Stomach (tissue), 4 donors: ENCODE results near the gene ADARB2.

Source experiments
- EP300 ChIP-seq: sonication (generic); formaldehyde crosslinking; IDR thresholded peaks from one replicate; pipeline ENCODE4 v1.6.1; 2017; ENCODE audit warnings: antibody characterized with exemption
- POLR2A ChIP-seq, 4 donors: fragments of 450-650 bp; IDR thresholded peaks; one replicate each; pipeline ENCODE4 v1.6.1; 2016; ENCODE audit warnings: antibody characterized with exemption in 4 of 4, control low read depth in 2 of 4, mild to moderate bottlenecking in 1 of 4, moderate library complexity in 1 of 4
- POLR2AphosphoS5 ChIP-seq, 3 donors: sonication (generic); formaldehyde crosslinking; IDR thresholded peaks; one replicate each; pipeline ENCODE4 v1.6.1; 2016; ENCODE audit warnings: antibody characterized with exemption in 3 of 3
- TF ChIP-seq, protein P1 (sequence below), 7 experiments: fragments of 450-650 bp in 4 of 7; fragments of 200-600 bp in 3 of 7; sonication (generic) in 3 of 7; IDR thresholded peaks; one replicate each; pipeline ENCODE4 v1.5.1; 2016 to 2019; ENCODE audit warnings: antibody characterized with exemption in 7 of 7, control low read depth in 2 of 7, mild to moderate bottlenecking in 1 of 7

GRCh38 chr10:1465418-1465911 lies 271.9 kb downstream of the ADARB2 start:
- TF ChIP-seq, protein P1, sequence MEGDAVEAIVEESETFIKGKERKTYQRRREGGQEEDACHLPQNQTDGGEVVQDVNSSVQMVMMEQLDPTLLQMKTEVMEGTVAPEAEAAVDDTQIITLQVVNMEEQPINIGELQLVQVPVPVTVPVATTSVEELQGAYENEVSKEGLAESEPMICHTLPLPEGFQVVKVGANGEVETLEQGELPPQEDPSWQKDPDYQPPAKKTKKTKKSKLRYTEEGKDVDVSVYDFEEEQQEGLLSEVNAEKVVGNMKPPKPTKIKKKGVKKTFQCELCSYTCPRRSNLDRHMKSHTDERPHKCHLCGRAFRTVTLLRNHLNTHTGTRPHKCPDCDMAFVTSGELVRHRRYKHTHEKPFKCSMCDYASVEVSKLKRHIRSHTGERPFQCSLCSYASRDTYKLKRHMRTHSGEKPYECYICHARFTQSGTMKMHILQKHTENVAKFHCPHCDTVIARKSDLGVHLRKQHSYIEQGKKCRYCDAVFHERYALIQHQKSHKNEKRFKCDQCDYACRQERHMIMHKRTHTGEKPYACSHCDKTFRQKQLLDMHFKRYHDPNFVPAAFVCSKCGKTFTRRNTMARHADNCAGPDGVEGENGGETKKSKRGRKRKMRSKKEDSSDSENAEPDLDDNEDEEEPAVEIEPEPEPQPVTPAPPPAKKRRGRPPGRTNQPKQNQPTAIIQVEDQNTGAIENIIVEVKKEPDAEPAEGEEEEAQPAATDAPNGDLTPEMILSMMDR (IDR thresholded peaks at IDR 0.05): no peak
- TF ChIP-seq POLR2AphosphoS5 (IDR thresholded peaks at IDR 0.05) (no peak), POLR2A (IDR thresholded peaks at IDR 0.05) (no peak), EP300 (no peak)
